IgD-negative memory B cell (primary cell): ENCODE data around the gene SCN2B. TPM values are rescaled to one million over a fixed set of nuclear protein-coding genes. Genes with fewer than 3 reads are reported as not detected.
A peak's percentile ranks its signal among the peaks of the same experiment; 100 is the strongest.

Experiments
- H3K27ac Mint-ChIP-seq, 3 donors: one replicate each; pipeline ENCODE4 v1.8.0; 2020 to 2022; ENCODE audit warnings: mild to moderate bottlenecking in 3 of 3, mixed read lengths in 3 of 3, moderate library complexity in 1 of 3
- H3K27me3 Mint-ChIP-seq: one replicate; pipeline ENCODE4 v1.8.0; 2021; ENCODE audit warnings: mixed read lengths
- H3K36me3 Mint-ChIP-seq: one replicate; pipeline ENCODE4 v1.8.0; 2020; ENCODE audit warnings: mild to moderate bottlenecking, mixed read lengths
- H3K4me1 Mint-ChIP-seq, 3 donors: one replicate each; pipeline ENCODE4 v1.8.0; 2020 to 2022; ENCODE audit warnings: mixed read lengths in 3 of 3, mild to moderate bottlenecking in 1 of 3
- H3K4me3 Mint-ChIP-seq, 4 donors: one replicate each; pipeline ENCODE4 v1.8.0; 2020 to 2022; ENCODE audit warnings: mild to moderate bottlenecking in 4 of 4, mixed read lengths in 4 of 4, moderate library complexity in 3 of 4
- H3K9me3 Mint-ChIP-seq, 3 donors: one replicate each; pipeline ENCODE4 v1.8.0; 2020 to 2021; ENCODE audit warnings: mixed read lengths in 3 of 3, mild to moderate bottlenecking in 1 of 3
- polyA plus RNA-seq: library from polyadenylated mRNA; unstranded; fragments of 300-500 nt; fragmentation: Illumina TruSeq; gene quantifications from one replicate; pipeline ENCODE4 v1.2.3, GENCODE V29; 2021

The SCN2B gene
- polyA plus RNA-seq, 1 donor from 2014 or later = not detected

DNA sequence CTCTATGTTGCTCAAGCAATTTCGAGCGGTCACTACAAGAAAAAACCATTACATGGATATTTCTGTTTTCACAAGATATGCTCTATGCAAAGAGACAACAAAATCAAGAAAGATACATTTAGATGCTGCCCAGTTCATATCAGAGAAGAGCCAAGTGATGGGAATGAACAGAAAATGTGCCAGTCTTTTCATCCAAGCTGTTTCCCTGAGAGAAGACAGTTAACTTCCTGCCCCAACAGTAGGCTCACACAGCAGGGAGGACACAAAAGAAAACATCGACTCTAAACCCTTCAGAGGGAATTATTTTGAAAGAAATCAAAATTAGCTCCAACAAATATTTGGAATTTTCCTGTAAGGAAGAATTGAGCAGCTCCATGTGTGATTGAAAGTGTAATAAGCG lies 36.8 kb upstream of the SCN2B start:
- Mint-ChIP-seq H3K27me3 (peaks cover 53% of the 10 kb centered on the region), H3K36me3 (peaks cover 6% of the 10 kb centered on the region), H3K4me1 (peaks cover 17 to 39% (median 24%) of the 10 kb centered on the region in 3 donors), H3K9me3 (no peaks in the 10 kb centered on the region), H3K4me3 (no peak overlapping the region), H3K27ac (no peak overlapping the region)

DNA sequence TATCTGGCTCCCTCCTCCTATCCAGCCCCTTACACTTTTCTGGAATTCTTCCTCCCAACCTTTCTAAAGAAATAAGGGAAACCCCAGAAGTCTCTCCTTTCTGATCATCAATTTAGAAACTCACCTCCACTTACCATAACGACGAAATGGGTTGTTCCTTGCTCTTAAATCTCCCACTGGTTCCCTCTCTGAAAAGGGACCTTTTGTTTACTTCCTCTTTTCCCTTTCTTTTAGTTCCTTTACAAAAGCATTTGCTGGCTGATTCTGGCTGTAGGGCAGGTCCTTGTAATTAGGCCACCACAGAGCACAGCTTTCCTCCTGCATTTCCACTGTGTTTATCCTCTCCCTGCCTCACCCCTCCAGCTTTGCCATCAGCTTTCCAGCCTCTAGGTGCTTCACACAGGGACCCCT lies 36.3 kb upstream of the SCN2B start:
- no peak overlapping the region for H3K4me3 Mint-ChIP-seq
- peaks cover 4% of the 10 kb centered on the region for H3K36me3 Mint-ChIP-seq
- H3K27me3 Mint-ChIP-seq = peaks cover 52% of the 10 kb centered on the region
- H3K27ac Mint-ChIP-seq = no peak overlapping the region
- peaks cover 17 to 38% (median 24%) of the 10 kb centered on the region in 3 donors for H3K4me1 Mint-ChIP-seq
- no peaks in the 10 kb centered on the region for H3K9me3 Mint-ChIP-seq

DNA sequence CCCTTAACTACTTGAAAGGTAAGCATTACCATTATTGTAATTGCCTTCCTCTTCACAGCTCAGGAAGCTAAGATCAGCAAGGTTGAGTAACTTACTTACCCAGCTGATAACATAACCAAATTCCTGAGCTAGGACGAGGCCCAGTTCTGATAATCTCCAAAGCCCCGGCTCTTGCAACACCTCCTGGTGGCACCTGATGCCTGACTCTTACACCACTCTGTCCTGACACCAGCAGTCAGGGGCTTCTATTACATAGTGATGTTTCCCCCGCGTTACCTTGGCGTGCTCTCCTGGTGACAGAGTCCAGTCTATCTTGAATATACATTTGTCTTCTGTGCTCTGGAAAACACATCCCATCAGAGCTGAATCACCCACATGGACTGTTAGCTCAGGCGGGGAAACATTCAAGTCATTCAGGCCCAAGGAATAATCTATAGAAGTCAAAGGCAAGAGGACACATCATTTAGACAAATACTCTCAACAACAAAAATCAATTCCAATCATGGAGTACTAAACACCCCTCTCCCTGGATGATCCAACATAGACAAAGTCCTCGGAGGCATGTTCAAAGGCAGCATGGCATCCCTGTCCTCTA lies 35.8 kb upstream of the SCN2B start:
- peaks cover 49% of the 10 kb centered on the region for H3K27me3 Mint-ChIP-seq
- no peaks in the 10 kb centered on the region for H3K9me3 Mint-ChIP-seq
- no peak overlapping the region for H3K27ac Mint-ChIP-seq
- peaks cover 3% of the 10 kb centered on the region for H3K36me3 Mint-ChIP-seq
- H3K4me3 Mint-ChIP-seq = no peak overlapping the region
- peaks cover 17 to 38% (median 24%) of the 10 kb centered on the region in 3 donors for H3K4me1 Mint-ChIP-seq

GRCh38 chr11:118211006-118211405 lies 34.6 kb upstream of the SCN2B start:
- Mint-ChIP-seq H3K4me1 (peaks cover 17 to 39% (median 30%) of the 10 kb centered on the region in 3 donors), H3K4me3 (no peak overlapping the region), H3K27me3 (peaks cover 49% of the 10 kb centered on the region), H3K36me3 (peaks cover 3% of the 10 kb centered on the region), H3K27ac (no peak overlapping the region), H3K9me3 (no peaks in the 10 kb centered on the region)

- Mint-ChIP-seq H3K4me1 (peaks cover 17 to 36% (median 30%) of the 10 kb centered on the region in 3 donors), H3K9me3 (no peaks in the 10 kb centered on the region), H3K27me3 (peaks cover 50% of the 10 kb centered on the region), H3K27ac (no peak overlapping the region), H3K4me3 (no peak overlapping the region), H3K36me3 (peaks cover 3% of the 10 kb centered on the region)
Measured at GRCh38 chr11:118210323-118210722, 33.9 kb upstream of the SCN2B start.

- Mint-ChIP-seq H3K27me3 (peaks cover 46% of the 10 kb centered on the region), H3K4me3 (no peak overlapping the region), H3K36me3 (peaks cover 3% of the 10 kb centered on the region), H3K9me3 (no peaks in the 10 kb centered on the region), H3K4me1 (peaks cover 7 to 24% (median 19%) of the 10 kb centered on the region in 3 donors), H3K27ac (no peak overlapping the region)
Measured at GRCh38 chr11:118209033-118209432, 32.6 kb upstream of the SCN2B start.

GRCh38 chr11:118207079-118207478 lies 30.6 kb upstream of the SCN2B start:
- Mint-ChIP-seq H3K4me1 (peaks cover 3 to 14% (median 12%) of the 10 kb centered on the region in 3 donors), H3K4me3 (peak overlapping the region in 1 of 4 donors; percentile 45), H3K27ac (no peak overlapping the region), H3K9me3 (no peaks in the 10 kb centered on the region), H3K36me3 (peaks cover 3% of the 10 kb centered on the region), H3K27me3 (peaks cover 32% of the 10 kb centered on the region)

DNA sequence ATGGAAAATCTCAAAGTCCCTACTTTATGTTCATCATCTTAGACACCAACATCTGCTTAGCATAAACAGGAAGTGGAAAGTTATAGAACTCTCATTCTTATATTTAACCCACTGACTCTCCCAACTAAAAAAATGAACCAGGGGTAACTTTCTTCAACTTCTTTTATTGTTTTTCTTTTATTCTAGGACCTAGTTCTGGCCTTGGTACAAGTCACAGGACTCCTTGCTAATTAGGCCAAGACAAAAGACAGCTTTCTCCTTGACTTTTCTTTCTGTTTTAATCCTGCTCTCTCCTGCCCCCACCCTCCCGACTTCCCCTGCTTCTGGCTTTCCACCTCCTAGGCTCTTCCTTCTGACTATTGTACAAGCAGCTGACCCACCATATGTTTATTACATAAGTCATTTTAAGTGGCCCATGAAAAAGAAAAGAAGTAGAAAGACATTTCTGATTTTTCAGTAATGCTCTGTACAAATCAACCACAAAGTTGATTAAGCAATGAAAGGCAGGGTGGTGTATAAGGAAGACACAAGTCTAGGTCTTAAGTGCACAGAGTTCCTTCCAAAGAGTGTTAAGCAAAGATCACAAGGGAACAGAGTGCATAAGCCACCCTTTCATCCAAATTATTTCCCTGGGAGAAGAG lies 30.1 kb upstream of the SCN2B start:
- H3K4me3 Mint-ChIP-seq = peak overlapping the region in 1 of 4 donors; percentile 61
- no peaks in the 10 kb centered on the region for H3K9me3 Mint-ChIP-seq
- peaks cover 3% of the 10 kb centered on the region for H3K36me3 Mint-ChIP-seq
- H3K27ac Mint-ChIP-seq = no peak overlapping the region
- peaks cover 27% of the 10 kb centered on the region for H3K27me3 Mint-ChIP-seq
- peaks cover 3 to 9% (median 9%) of the 10 kb centered on the region in 3 donors for H3K4me1 Mint-ChIP-seq

- no peak overlapping the region for H3K27ac Mint-ChIP-seq
- H3K27me3 Mint-ChIP-seq = peaks cover 22% of the 10 kb centered on the region
- H3K4me3 Mint-ChIP-seq = no peak overlapping the region
- H3K4me1 Mint-ChIP-seq = peaks cover 3 to 9% (median 9%) of the 10 kb centered on the region in 3 donors
- peaks cover 3% of the 10 kb centered on the region for H3K36me3 Mint-ChIP-seq
- no peaks in the 10 kb centered on the region for H3K9me3 Mint-ChIP-seq
Measured at GRCh38 chr11:118205606-118206378, 29.4 kb upstream of the SCN2B start.

GRCh38 chr11:118202599-118203422 lies 26.4 kb upstream of the SCN2B start:
- Mint-ChIP-seq H3K36me3 (no peaks in the 10 kb centered on the region), H3K4me1 (peaks cover 3 to 11% (median 9%) of the 10 kb centered on the region in 3 donors), H3K27ac (no peak overlapping the region), H3K4me3 (no peak overlapping the region), H3K9me3 (no peaks in the 10 kb centered on the region), H3K27me3 (peaks cover 13% of the 10 kb centered on the region)

DNA sequence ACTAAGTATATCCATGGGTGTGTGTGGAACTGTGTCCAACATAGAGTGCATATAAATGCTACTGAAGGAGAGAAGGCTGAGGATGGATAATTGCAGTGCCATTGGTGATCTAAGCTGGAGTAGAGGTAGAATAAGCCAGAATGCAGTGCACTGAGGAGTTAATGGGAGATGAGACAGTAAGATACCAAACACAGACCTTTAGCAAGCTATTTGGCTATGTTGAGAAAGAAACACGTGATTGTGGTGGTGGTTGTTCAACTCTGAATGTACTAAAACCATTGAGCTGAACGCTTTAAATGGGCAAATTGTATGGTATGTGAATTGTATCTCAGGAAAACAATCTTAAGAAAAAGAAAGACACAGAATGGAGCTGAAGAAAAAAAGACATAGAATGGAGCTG lies 25.5 kb upstream of the SCN2B start:
- H3K27ac Mint-ChIP-seq = no peak overlapping the region
- peaks cover 10% of the 10 kb centered on the region for H3K27me3 Mint-ChIP-seq
- no peaks in the 10 kb centered on the region for H3K36me3 Mint-ChIP-seq
- H3K9me3 Mint-ChIP-seq = no peaks in the 10 kb centered on the region
- H3K4me1 Mint-ChIP-seq = peaks cover 3 to 11% (median 9%) of the 10 kb centered on the region in 3 donors
- no peak overlapping the region for H3K4me3 Mint-ChIP-seq

DNA sequence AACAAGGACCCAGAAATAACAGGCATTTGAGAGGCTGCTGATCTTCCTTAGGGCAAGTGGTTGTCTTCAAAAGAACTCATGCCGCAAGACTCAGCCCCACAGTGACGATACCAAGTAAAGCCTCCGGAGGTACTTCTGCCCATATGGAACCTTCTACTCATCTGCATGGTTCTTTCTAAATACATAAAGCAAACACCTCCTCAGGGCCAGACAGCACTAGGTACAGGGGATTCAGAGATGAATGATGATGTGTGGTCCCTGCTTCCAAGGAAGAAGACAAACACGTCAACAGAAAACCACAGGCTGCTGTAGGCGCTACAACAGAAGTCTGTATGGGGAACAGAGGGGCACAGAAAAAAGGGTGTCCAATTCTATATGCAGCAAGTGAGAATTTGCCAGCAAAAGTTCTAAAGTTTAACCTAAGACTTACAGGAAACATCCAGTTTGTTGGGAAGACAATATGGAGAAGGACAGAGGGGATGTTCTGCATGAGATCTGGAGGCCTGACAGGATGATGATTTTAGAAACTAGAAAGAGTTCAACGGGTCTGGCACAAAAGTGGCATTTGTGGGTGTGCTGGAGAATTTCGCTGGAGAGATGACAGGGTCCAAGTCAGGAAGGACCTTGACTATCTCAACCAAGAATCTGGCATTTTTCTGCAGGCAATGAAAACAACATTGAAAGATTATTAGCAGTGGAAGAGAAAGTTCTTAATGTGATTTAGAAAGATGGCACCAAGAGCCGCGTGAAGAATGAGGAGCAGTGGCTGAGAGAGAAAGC lies 24.7 kb upstream of the SCN2B start:
- peaks cover 1 to 4% (median 1%) of the 10 kb centered on the region in 3 donors for H3K4me1 Mint-ChIP-seq
- H3K4me3 Mint-ChIP-seq = no peak overlapping the region
- H3K27me3 Mint-ChIP-seq = peaks cover 8% of the 10 kb centered on the region
- no peak overlapping the region for H3K27ac Mint-ChIP-seq
- H3K9me3 Mint-ChIP-seq = no peaks in the 10 kb centered on the region
- no peaks in the 10 kb centered on the region for H3K36me3 Mint-ChIP-seq

GRCh38 chr11:118200497-118200896 lies 24.1 kb upstream of the SCN2B start:
- peaks cover 0 to 2% (median 0%) of the 10 kb centered on the region in 3 donors for H3K4me1 Mint-ChIP-seq
- peaks cover 7% of the 10 kb centered on the region for H3K27me3 Mint-ChIP-seq
- no peak overlapping the region for H3K27ac Mint-ChIP-seq
- H3K4me3 Mint-ChIP-seq = no peak overlapping the region
- no peaks in the 10 kb centered on the region for H3K36me3 Mint-ChIP-seq
- no peaks in the 10 kb centered on the region for H3K9me3 Mint-ChIP-seq

DNA sequence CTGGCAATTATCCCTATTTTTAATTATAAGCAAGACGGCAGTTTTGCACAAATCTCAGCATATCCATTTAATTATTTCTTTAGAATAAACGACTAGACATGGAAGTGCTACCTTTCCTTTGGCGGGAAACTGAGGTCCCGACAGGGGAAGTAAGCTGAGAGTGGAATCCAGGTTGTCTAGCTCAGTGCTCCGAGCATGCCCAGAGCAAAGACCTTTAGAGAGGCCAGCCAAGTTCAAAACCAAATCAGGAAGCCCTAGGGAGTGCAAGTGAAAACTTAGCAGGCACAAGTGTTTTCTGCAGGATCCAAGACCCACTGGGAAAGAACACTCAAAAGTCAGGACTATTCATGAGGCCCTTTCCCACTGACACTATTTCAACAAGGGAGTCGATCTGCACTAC lies 22.7 kb upstream of the SCN2B start:
- Mint-ChIP-seq H3K27me3 (peaks cover 7% of the 10 kb centered on the region), H3K4me1 (peaks cover 0 to 2% (median 0%) of the 10 kb centered on the region in 3 donors), H3K27ac (peak overlapping the region in 1 of 3 donors; percentile 41), H3K9me3 (no peaks in the 10 kb centered on the region), H3K4me3 (no peak overlapping the region), H3K36me3 (no peaks in the 10 kb centered on the region)
